OCI-LY1 (cell line): ENCODE measurements around the gene A2ML1.

ENCODE experiments used
- CTCF ChIP-seq: fragments of 200-600 bp; sonication (generic), shearing (Covaris generic); IDR thresholded peaks from 2 replicates; pipeline ENCODE4 v1.5.1; 2017; ENCODE audit warnings: mild to moderate bottlenecking, antibody characterized with exemption, low read length, moderate library complexity, mixed read lengths
- EZH2 ChIP-seq: fragments of 200-600 bp; sonication (generic), shearing (Covaris generic); IDR thresholded peaks from 2 replicates; pipeline ENCODE4 v1.8.0; 2017; ENCODE audit warnings: borderline replicate concordance, mixed run types, mild to moderate bottlenecking, antibody characterized with exemption, low read length, moderate library complexity, mixed read lengths

GRCh38 chr12:8886502-8887284, 64.3 kb downstream of the A2ML1 start:
- TF ChIP-seq CTCF (no peak), EZH2 (no peak)
